Progenitor cell of endocrine pancreas (in vitro differentiated cells): ENCODE data around the gene UBE2B. TPM values are rescaled to one million over a fixed set of nuclear protein-coding genes. Genes with fewer than 3 reads are reported as not detected.

Source experiments
- DNase-seq: peaks from one replicate; pipeline ENCODE4 v3.0.0; 2021; ENCODE audit warnings: low spot score; ENCODE audit not compliant: unreplicated experiment
- H3K27ac Mint-ChIP-seq: 2 replicates; pipeline ENCODE4 v1.8.0; 2021; ENCODE audit warnings: mild to moderate bottlenecking, moderate library complexity, mixed read lengths
- H3K27me3 Mint-ChIP-seq: 2 replicates; pipeline ENCODE4 v1.8.0; 2021; ENCODE audit warnings: mixed read lengths
- H3K36me3 Mint-ChIP-seq: 2 replicates; pipeline ENCODE4 v1.8.0; 2022; ENCODE audit warnings: mixed read lengths; ENCODE audit not compliant: insufficient read depth
- H3K4me1 Mint-ChIP-seq: 2 replicates; pipeline ENCODE4 v1.8.0; 2021; ENCODE audit warnings: low read depth, mixed read lengths
- H3K4me3 Mint-ChIP-seq: 2 replicates; pipeline ENCODE4 v1.8.0; 2021; ENCODE audit warnings: low read depth, mild to moderate bottlenecking, moderate library complexity, mixed read lengths
- H3K9me3 Mint-ChIP-seq: 2 replicates; pipeline ENCODE4 v1.8.0; 2021; ENCODE audit warnings: low read depth, mixed read lengths
- total RNA-seq: library from RNA; stranded (reverse); gene quantifications from 2 replicates; pipeline ENCODE4 v1.2.1, GENCODE V29; 2021
- TF ChIP-seq, protein P1 (sequence below): fragments of 200-600 bp; sonication (generic); IDR thresholded peaks from one replicate; pipeline ENCODE4 v1.5.0; 2021; ENCODE audit warnings: antibody characterized with exemption, mild to moderate bottlenecking; ENCODE audit not compliant: unreplicated experiment

Gene UBE2B
- total RNA-seq, 1 donor from 2014 or later: 81.3 TPM

DNA sequence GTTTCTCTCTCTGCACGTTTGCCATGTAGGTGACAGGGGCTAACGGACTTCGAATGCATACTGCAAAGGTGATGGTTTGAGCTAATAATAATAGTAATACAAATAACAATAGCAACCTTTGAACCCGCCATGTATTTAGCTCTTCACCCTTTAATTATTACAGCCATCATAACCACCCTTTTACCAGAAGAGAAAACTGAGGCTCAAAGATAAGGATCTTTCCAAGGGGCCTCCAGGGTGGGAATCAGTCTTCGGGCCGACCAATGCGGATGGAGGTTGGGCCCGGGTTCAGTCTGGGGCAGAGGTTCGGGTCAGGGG, 39.8 kb downstream of the UBE2B start:
- H3K27me3 Mint-ChIP-seq: no peaks in the 10 kb centered on the region
- H3K9me3 Mint-ChIP-seq: no peaks in the 10 kb centered on the region
- H3K4me1 Mint-ChIP-seq: peaks cover 35% of the 10 kb centered on the region
- no peaks in the 10 kb centered on the region for H3K36me3 Mint-ChIP-seq
- H3K27ac Mint-ChIP-seq: peak overlapping the region; percentile 89
- DNase-seq: no peak
- peak overlapping the region; percentile 93 for H3K4me3 Mint-ChIP-seq
- TF ChIP-seq, protein P1, sequence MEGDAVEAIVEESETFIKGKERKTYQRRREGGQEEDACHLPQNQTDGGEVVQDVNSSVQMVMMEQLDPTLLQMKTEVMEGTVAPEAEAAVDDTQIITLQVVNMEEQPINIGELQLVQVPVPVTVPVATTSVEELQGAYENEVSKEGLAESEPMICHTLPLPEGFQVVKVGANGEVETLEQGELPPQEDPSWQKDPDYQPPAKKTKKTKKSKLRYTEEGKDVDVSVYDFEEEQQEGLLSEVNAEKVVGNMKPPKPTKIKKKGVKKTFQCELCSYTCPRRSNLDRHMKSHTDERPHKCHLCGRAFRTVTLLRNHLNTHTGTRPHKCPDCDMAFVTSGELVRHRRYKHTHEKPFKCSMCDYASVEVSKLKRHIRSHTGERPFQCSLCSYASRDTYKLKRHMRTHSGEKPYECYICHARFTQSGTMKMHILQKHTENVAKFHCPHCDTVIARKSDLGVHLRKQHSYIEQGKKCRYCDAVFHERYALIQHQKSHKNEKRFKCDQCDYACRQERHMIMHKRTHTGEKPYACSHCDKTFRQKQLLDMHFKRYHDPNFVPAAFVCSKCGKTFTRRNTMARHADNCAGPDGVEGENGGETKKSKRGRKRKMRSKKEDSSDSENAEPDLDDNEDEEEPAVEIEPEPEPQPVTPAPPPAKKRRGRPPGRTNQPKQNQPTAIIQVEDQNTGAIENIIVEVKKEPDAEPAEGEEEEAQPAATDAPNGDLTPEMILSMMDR: no peak

DNA sequence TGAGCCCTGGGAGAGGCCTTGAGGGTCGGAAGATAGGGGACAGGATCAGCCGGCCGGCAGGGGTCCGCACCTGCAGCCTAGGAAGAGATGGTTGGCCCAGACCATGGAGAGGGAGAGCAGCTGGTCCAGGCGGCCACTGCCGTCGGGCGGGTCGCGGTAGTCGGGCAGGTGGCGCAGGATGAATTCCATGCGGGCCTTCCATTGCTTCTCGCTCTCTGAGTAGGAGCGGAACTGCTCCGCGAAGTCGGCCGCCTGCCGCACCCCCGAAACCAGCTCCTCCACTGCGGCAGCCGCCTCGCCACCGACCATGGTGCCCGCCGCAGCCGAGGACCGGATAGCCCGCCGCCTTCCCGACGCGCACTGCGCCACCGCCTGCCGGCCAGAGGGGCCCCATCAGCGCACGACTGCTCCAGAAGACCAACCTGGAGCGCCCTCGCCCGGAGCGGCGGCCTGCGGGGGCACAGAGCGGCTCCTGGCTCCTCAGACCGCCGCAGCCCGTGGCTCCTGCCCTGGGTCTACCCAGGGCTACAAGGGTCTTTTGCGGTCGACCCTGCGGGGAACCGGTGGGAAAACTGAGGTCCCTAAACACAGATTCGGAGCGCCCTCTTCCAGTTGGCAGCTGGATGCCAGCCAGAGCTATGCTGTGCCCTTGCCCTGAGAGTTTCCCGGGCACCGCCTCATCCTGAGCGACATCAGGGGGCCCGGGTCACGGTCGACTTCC, 40.3 kb downstream of the UBE2B start, which contains the start of gene CDKN2AIPNL:
CDKN2AIPNL (minus strand) TSS at position 336 of the 721 bp plus-strand sequence; CDS start at position 309, 27 bp downstream.
- H3K4me1 Mint-ChIP-seq: peaks cover 40% of the 10 kb centered on the region
- DNase-seq: peak; percentile 84
- peak within 1 kb of the TSS; percentile 93 for H3K4me3 Mint-ChIP-seq
- TF ChIP-seq, protein P1: peak; percentile 71
- no peaks in the 10 kb centered on the region for H3K9me3 Mint-ChIP-seq
- H3K27me3 Mint-ChIP-seq: no peaks in the 10 kb centered on the region
- no peaks in the 10 kb centered on the region for H3K36me3 Mint-ChIP-seq
- H3K27ac Mint-ChIP-seq: peak within 1 kb of the TSS; percentile 89

DNA sequence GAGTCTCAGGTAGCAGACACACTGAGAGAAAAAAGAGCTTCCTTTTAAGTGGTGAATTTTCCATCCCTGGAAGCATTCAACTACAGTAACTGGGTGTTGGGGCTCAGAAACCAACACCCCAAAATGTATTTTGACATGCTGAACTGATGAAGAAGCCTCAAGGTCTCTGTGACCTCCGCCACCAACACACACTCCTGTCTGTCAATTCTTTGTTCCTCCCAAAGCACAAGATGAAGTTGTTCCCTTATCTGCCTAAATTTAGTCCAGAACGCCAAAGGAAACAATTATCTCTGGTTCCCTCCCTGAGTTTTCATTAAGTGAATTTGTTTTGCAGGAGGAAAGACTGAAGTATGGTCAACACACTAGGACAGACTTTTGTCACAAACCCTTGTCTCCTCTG, 41.7 kb downstream of the UBE2B start:
- Mint-ChIP-seq H3K27me3 (no peaks in the 10 kb centered on the region), H3K9me3 (no peaks in the 10 kb centered on the region), H3K4me1 (peaks cover 50% of the 10 kb centered on the region), H3K36me3 (no peaks in the 10 kb centered on the region), H3K4me3 (no peak overlapping the region), H3K27ac (no peak overlapping the region)
- no peak for DNase-seq
- TF ChIP-seq, protein P1: no peak

DNA sequence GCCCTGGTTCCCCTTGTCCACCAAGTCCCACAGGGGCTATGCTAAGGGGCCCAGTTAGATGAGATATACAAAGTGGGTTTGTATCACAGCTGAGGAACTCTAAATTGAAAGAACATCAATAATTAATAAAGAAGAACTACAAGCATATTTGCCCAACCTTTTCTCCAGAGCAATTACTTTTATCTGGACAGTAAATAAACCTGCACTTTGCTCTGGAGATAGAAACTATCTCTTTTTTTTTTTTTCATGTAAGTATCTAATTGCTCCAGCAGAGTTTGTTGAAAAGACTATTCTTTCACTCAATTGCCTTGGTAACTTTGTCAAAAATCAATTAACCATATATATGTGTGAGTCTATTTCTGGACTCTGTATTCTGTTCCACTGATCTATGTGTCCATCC, 46.3 kb downstream of the UBE2B start:
- Mint-ChIP-seq H3K27me3 (no peaks in the 10 kb centered on the region), H3K4me1 (peaks cover 30% of the 10 kb centered on the region), H3K36me3 (peaks cover 1% of the 10 kb centered on the region), H3K4me3 (no peak overlapping the region), H3K9me3 (no peaks in the 10 kb centered on the region), H3K27ac (peak overlapping the region; percentile 80)
- DNase-seq: no peak
- TF ChIP-seq, protein P1: no peak

DNA sequence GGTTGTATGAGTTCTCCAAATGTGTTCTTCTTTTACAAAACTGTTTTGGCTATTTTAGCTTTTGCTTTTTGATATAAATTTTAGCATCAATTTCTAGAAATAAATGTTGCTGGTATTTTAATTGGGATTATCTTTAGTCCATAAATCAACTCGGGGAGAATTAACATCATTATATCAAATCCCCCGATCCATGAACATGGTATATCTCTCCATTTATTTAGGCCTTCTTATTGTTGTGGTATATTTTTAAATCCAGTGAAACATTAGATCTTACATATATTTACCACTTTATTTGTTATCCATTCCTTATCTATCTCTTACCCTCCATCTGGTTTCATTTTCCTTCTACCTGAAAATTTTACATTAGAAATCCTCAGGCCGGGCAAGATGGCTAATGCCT, 47.6 kb downstream of the UBE2B start:
- Mint-ChIP-seq H3K36me3 (peaks cover 1% of the 10 kb centered on the region), H3K27ac (no peak overlapping the region), H3K9me3 (no peaks in the 10 kb centered on the region), H3K4me1 (peaks cover 25% of the 10 kb centered on the region), H3K4me3 (no peak overlapping the region), H3K27me3 (no peaks in the 10 kb centered on the region)
- no peak for DNase-seq
- TF ChIP-seq, protein P1: no peak
